Sigmoid colon (tissue), 4 donors: ENCODE measurements around the gene SCNN1B.

Source experiments
- CTCF ChIP-seq, 4 experiments: fragments of 450-650 bp in 3 of 4; fragments of 200-600 bp in 1 of 4; IDR thresholded peaks; one replicate each; pipeline ENCODE4 v1.5.1; 2016 to 2019; ENCODE audit warnings: antibody characterized with exemption in 4 of 4, mild to moderate bottlenecking in 3 of 4, moderate library complexity in 2 of 4
- EP300 ChIP-seq, 4 donors: sonication (generic); formaldehyde crosslinking; IDR thresholded peaks; one replicate each; pipeline ENCODE4 v1.6.1; 2017; ENCODE audit warnings: antibody characterized with exemption in 4 of 4
- POLR2A ChIP-seq, 2 donors: fragments of 450-650 bp; IDR thresholded peaks; one replicate each; pipeline ENCODE4 v1.6.1; 2016; ENCODE audit warnings: antibody characterized with exemption in 2 of 2, mild to moderate bottlenecking in 2 of 2, moderate library complexity in 2 of 2
- POLR2AphosphoS5 ChIP-seq, 4 donors: sonication (generic); formaldehyde crosslinking; IDR thresholded peaks; one replicate each; pipeline ENCODE4 v1.6.1; 2017; ENCODE audit warnings: antibody characterized with exemption in 4 of 4

GRCh38 chr16:23378256-23378655, 76.2 kb downstream of the SCNN1B start:
- TF ChIP-seq CTCF (IDR thresholded peaks at IDR 0.05): no peak
- TF ChIP-seq POLR2AphosphoS5 (IDR thresholded peaks at IDR 0.05): no peak
- no peak for TF ChIP-seq POLR2A (IDR thresholded peaks at IDR 0.05)
- no peak for TF ChIP-seq EP300 (IDR thresholded peaks at IDR 0.05)
